ENCODE results near the gene OR10H5.

DNA sequence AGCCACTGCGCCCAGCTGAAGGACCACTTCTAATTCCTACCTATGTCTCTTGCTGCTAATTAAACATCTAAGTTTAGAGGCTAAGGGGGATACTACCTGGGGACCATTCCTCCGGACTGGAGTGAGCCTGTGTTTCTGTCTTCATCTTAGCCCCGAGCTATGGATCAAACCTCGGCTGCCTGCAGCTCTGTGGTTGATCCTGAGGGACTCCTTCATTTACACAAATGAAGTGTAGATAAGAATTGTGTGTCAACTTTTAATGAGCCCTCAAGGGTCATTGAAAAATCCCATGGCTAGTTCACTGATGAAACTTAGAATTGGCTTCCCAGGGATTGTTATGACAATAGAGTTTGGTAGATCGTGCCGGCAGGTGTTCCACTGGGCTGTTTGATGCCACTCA is 59.5 kb downstream of the OR10H5 start:
- TF ChIP-seq SNAI2 (CRISPR knock-in tag; IDR thresholded peaks at IDR 0.05): no peak
- no peak for TF ChIP-seq TSHZ2 (CRISPR knock-in tag; IDR thresholded peaks at IDR 0.05)
- no peak for TF ChIP-seq OSR1 (CRISPR knock-in tag; IDR thresholded peaks at IDR 0.05)
- no peak for TF ChIP-seq ZFP3 (CRISPR knock-in tag; IDR thresholded peaks at IDR 0.05)
- no peak for TF ChIP-seq RARB (CRISPR knock-in tag; IDR thresholded peaks at IDR 0.05)
- no peak for TF ChIP-seq ZNF8 (CRISPR knock-in tag; IDR thresholded peaks at IDR 0.05)
- TF ChIP-seq ESRRG (CRISPR knock-in tag; IDR thresholded peaks at IDR 0.05): no peak
